Gastroesophageal sphincter (tissue), 4 donors: ENCODE results near the gene PKHD1. TPM values are rescaled to one million over a fixed set of nuclear protein-coding genes. Genes with fewer than 3 reads are reported as not detected.

Experiments used
- ATAC-seq: fragments of 150-250 bp; one replicate; pipeline ENCODE4 v1.9.1; 2016; ENCODE audit warnings: mild to moderate bottlenecking, moderate library complexity
- H3K27ac ChIP-seq, 4 donors: fragments of 200-600 bp; sonication (generic) in 3 of 4; 1 replicate in 3 of 4; 2 replicates in 1 of 4; pipeline ENCODE4 v1.5.1; 2016 to 2019
- H3K27me3 ChIP-seq: fragments of 200-600 bp; sonication (generic); one replicate; pipeline ENCODE4 v1.5.1; 2019
- H3K36me3 ChIP-seq, 2 donors: fragments of 200-600 bp; sonication (generic); one replicate each; pipeline ENCODE4 v1.5.1; 2019; ENCODE audit warnings: control low read depth in 1 of 2
- H3K4me1 ChIP-seq, 3 donors: fragments of 200-600 bp; sonication (generic); 1 replicate in 2 of 3; 2 replicates in 1 of 3; pipeline ENCODE4 v1.5.1; 2016 to 2019; ENCODE audit warnings: control low read depth in 2 of 3
- H3K4me3 ChIP-seq, 2 donors: fragments of 200-600 bp; sonication (generic); one replicate each; pipeline ENCODE4 v1.5.1; 2019; ENCODE audit warnings: mild to moderate bottlenecking in 1 of 2, moderate library complexity in 1 of 2
- H3K9me3 ChIP-seq, 3 donors: fragments of 200-600 bp; sonication (generic); one replicate each; pipeline ENCODE4 v1.5.1; 2017 to 2019; ENCODE audit warnings: control low read depth in 2 of 3
- CTCF ChIP-seq, 4 experiments: fragments of 200-600 bp in 2 of 4; fragments of 450-650 bp in 2 of 4; sonication (generic) in 1 of 4; IDR thresholded peaks; one replicate each; pipeline ENCODE4 v1.5.1; 2017 to 2019; ENCODE audit warnings: antibody characterized with exemption in 4 of 4, mild to moderate bottlenecking in 2 of 4, moderate library complexity in 2 of 4
- EP300 ChIP-seq: sonication (generic); formaldehyde crosslinking; IDR thresholded peaks from one replicate; pipeline ENCODE4 v1.6.1; 2017; ENCODE audit warnings: antibody characterized with exemption, mild to moderate bottlenecking
- POLR2A ChIP-seq, 2 donors: fragments of 450-650 bp; IDR thresholded peaks; one replicate each; pipeline ENCODE4 v1.6.1; 2017; ENCODE audit warnings: antibody characterized with exemption in 2 of 2, mild to moderate bottlenecking in 2 of 2, moderate library complexity in 1 of 2
- POLR2AphosphoS5 ChIP-seq: sonication (generic); formaldehyde crosslinking; IDR thresholded peaks from one replicate; pipeline ENCODE4 v1.6.1; 2017; ENCODE audit warnings: antibody characterized with exemption
- WGBS, 2 donors: methylation state at CpG; one replicate each; pipeline ENCODE4 v1.1.5; 2018; ENCODE audit warnings: low coverage in 1 of 2; 5-methylcytosine and 5-hydroxymethylcytosine counted together
- total RNA-seq, 4 donors: library from RNA; depleted of rRNA; stranded (reverse); fragments of >200 nt; gene quantifications; one replicate each; pipeline ENCODE4 v1.1.0, GENCODE V29; 2016

PKHD1 gene
- total RNA-seq, 4 donors from 2014 or later, result under 0.01 TPM; not detected in 3

DNA sequence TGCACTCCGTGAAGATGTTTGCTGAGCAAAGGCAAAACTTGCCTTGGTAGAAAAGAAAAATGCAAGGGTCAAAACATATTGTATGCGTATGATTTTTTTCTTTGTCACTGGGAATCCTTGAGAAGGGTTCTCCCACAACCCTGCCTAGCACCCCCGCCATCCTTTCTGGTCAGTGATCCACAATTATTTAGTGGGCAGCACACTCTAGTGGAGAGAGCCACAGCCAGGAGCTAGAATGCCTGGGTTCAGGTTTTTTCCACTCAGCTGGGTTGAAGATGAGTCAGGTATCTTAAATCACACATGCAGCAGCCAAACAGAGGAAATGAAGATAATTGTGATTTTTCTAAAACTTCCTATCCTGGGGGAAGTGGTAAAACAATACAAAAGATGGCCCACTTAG is 243.1 kb downstream of the PKHD1 start:
- H3K4me1 ChIP-seq, result peaks cover 0 to 10% (median 0%) of the 10 kb centered on the region in 3 donors
- TF ChIP-seq CTCF (IDR thresholded peaks at IDR 0.05) (no peak), POLR2AphosphoS5 (no peak), POLR2A (IDR thresholded peaks at IDR 0.05) (no peak), EP300 (no peak)
- H3K27ac ChIP-seq, result no peak overlapping the region
- no peaks in the 10 kb centered on the region for H3K9me3 ChIP-seq
- no peak for ATAC-seq
- H3K4me3 ChIP-seq, result no peak overlapping the region
- no peaks in the 10 kb centered on the region for H3K36me3 ChIP-seq
- no peaks in the 10 kb centered on the region for H3K27me3 ChIP-seq
- 75 to 79% methylated on average over 3 of the region's 3 CpGs for WGBS, 2 donors

DNA sequence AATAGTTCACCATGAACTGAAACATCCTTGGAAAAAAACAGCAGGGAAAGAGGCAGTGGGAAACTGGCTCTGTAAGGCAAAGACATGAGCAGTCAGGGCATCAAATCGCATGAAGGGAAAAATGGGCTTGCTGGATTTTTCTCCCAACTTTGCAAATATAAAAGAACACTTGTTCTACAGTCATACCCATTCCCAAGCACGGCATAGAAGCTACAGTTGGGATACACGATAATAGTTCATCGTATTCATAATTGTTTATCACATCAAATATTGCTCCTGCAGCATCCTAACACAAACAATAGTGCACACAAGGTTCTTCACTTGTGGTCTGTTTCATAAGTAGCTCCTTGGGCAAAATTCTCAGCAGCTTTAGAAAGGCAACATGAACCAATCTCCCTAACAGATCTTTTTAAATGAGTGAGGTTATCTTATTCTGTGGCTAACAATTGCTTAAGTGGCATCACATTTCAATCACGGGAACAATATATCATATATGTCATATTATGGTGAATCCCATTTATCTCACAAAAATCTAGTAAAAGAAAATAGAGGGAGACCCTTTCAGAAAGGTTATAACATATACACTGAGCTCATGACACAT is 243.9 kb downstream of the PKHD1 start:
- 82 to 98% methylated on average over 5 of the region's 5 CpGs for WGBS, 2 donors
- Histone ChIP-seq H3K4me3 (no peak overlapping the region), H3K36me3 (no peaks in the 10 kb centered on the region), H3K9me3 (no peaks in the 10 kb centered on the region), H3K27ac (no peak overlapping the region), H3K4me1 (peaks cover 0 to 10% (median 0%) of the 10 kb centered on the region in 3 donors), H3K27me3 (no peaks in the 10 kb centered on the region)
- TF ChIP-seq POLR2AphosphoS5 (no peak), EP300 (no peak), POLR2A (IDR thresholded peaks at IDR 0.05) (no peak), CTCF (IDR thresholded peaks at IDR 0.05) (no peak)
- no peak for ATAC-seq

GRCh38 chr6:51842804-51843378 is 244.5 kb downstream of the PKHD1 start:
- ATAC-seq, result no peak
- no peak for TF ChIP-seq EP300
- no peak for TF ChIP-seq CTCF (IDR thresholded peaks at IDR 0.05)
- no peak for TF ChIP-seq POLR2A (IDR thresholded peaks at IDR 0.05)
- no peak for TF ChIP-seq POLR2AphosphoS5
- 79 to 95% methylated on average over 4 to 7 of the region's 8 CpGs for WGBS, 2 donors
- Histone ChIP-seq H3K36me3 (no peaks in the 10 kb centered on the region), H3K4me1 (peaks cover 0 to 10% (median 0%) of the 10 kb centered on the region in 3 donors), H3K27me3 (no peaks in the 10 kb centered on the region), H3K9me3 (no peaks in the 10 kb centered on the region), H3K27ac (no peak overlapping the region), H3K4me3 (no peak overlapping the region)

- no peaks in the 10 kb centered on the region for H3K9me3 ChIP-seq
- H3K36me3 ChIP-seq, result no peaks in the 10 kb centered on the region
- peaks cover 0 to 10% (median 0%) of the 10 kb centered on the region in 3 donors for H3K4me1 ChIP-seq
- WGBS, 2 donors, result 70 to 78% methylated on average over 5 to 7 of the region's 11 CpGs
- H3K4me3 ChIP-seq, result no peak overlapping the region
- ATAC-seq, result no peak
- H3K27me3 ChIP-seq, result no peaks in the 10 kb centered on the region
- TF ChIP-seq CTCF (IDR thresholded peaks at IDR 0.05), result no peak
- no peak for TF ChIP-seq EP300
- TF ChIP-seq POLR2AphosphoS5, result no peak
- TF ChIP-seq POLR2A (IDR thresholded peaks at IDR 0.05), result no peak
- H3K27ac ChIP-seq, result no peak overlapping the region
Observed at GRCh38 chr6:51842061-51842803, 245.2 kb downstream of the PKHD1 start.
